KOPT-K1 (cell line): ENCODE results near the gene CRYGS.
"Not testable (repeated sequence)": the region's sequence is repeated elsewhere in the genome, so short reads cannot be mapped to it uniquely, and the experiment has no call there.

ENCODE experiments used
- H3K27ac ChIP-seq: fragments of 200-600 bp; sonication (generic); 2 replicates; pipeline ENCODE4 v1.5.1; 2016; ENCODE audit warnings: antibody characterized with exemption, mild to moderate bottlenecking, low read depth, low read length; ENCODE audit not compliant: poor library complexity, severe bottlenecking
- H3K36me3 ChIP-seq: fragments of 200-600 bp; sonication (generic); 2 replicates; pipeline ENCODE4 v1.5.1; 2017; ENCODE audit warnings: antibody characterized with exemption, mild to moderate bottlenecking, low read length, moderate library complexity; ENCODE audit not compliant: insufficient read depth
- H3K9me3 ChIP-seq: fragments of 200-600 bp; sonication (generic); 2 replicates; pipeline ENCODE4 v1.5.1; 2017; ENCODE audit warnings: antibody characterized with exemption, low read length, mild to moderate bottlenecking; ENCODE audit not compliant: insufficient read depth, poor library complexity, severe bottlenecking

Gene CRYGS

DNA sequence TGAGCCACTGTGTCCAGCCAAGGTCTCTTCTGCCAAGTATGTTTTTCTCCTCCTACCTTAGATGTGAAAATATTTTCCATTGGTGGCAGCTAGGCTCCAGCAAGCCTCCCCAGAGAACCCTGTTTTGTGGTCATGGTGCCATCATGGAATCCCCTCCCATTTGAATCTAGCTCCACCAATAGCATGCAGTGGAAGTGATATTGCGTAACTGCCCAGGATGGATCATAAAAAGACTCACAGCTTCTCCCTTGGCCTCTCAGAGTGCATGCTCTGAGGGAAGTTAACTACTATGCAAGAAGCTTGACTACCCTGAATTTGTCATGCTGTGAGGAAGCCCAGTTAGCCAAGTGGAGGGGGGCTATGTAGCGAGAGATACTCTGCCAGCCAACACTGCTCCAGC, 27.5 kb downstream of the CRYGS start:
- Histone ChIP-seq H3K9me3 (no peaks in the 10 kb centered on the region), H3K36me3 (no peaks in the 10 kb centered on the region), H3K27ac (no peak overlapping the region)

GRCh38 chr3:186515125-186515524, 29.1 kb downstream of the CRYGS start:
- no peaks in the 10 kb centered on the region for H3K9me3 ChIP-seq
- no peaks in the 10 kb centered on the region for H3K36me3 ChIP-seq
- H3K27ac ChIP-seq = peak overlapping the region; percentile 57

- H3K36me3 ChIP-seq = no peaks in the 10 kb centered on the region
- peak overlapping the region; percentile 57 for H3K27ac ChIP-seq
- H3K9me3 ChIP-seq = no peaks in the 10 kb centered on the region
These were observed 29.7 kb downstream of the CRYGS start for GRCh38 chr3:186514296-186515002.

DNA sequence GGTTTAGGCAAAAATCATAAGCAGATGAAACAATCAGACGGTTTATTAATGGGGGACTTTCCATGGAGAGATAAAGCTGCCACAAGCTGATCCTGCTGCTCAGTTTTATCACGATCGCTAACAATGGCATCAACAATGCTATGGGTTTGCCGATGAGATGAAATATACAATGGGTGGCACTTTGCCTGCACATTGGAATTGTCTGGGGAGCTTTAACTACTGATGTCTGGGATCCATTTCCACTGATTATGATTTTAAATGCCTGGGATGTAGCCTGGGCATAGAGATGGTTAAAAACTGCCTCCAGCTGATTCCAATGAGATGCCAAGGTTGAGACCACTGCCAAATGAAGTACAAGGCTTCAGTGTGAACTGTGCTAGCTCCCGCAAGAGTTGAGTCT, 30.8 kb downstream of the CRYGS start:
- H3K27ac ChIP-seq = no peak overlapping the region
- H3K36me3 ChIP-seq = no peaks in the 10 kb centered on the region
- H3K9me3 ChIP-seq = no peaks in the 10 kb centered on the region

GRCh38 chr3:186512570-186513302, 31.4 kb downstream of the CRYGS start:
- Histone ChIP-seq H3K27ac (no peak overlapping the region), H3K36me3 (no peaks in the 10 kb centered on the region), H3K9me3 (no peaks in the 10 kb centered on the region)

GRCh38 chr3:186511702-186512101, 32.5 kb downstream of the CRYGS start:
- Histone ChIP-seq H3K36me3 (no peaks in the 10 kb centered on the region), H3K9me3 (no peaks in the 10 kb centered on the region), H3K27ac (no peak overlapping the region)

- H3K36me3 ChIP-seq = no peaks in the 10 kb centered on the region
- no peak overlapping the region for H3K27ac ChIP-seq
- H3K9me3 ChIP-seq = no peaks in the 10 kb centered on the region
These were observed 32.9 kb downstream of the CRYGS start for GRCh38 chr3:186511245-186511644.

GRCh38 chr3:186510374-186511079, 33.7 kb downstream of the CRYGS start:
- H3K27ac ChIP-seq = no peak overlapping the region
- no peaks in the 10 kb centered on the region for H3K9me3 ChIP-seq

GRCh38 chr3:186509423-186509822, 34.8 kb downstream of the CRYGS start:
- Histone ChIP-seq H3K36me3 (no peaks in the 10 kb centered on the region), H3K9me3 (no peaks in the 10 kb centered on the region), H3K27ac (no peak overlapping the region)

More at GRCh38 chr3:186510374-186511079, 33.7 kb downstream of the CRYGS start:
- H3K36me3 ChIP-seq = no peaks in the 10 kb centered on the region

DNA sequence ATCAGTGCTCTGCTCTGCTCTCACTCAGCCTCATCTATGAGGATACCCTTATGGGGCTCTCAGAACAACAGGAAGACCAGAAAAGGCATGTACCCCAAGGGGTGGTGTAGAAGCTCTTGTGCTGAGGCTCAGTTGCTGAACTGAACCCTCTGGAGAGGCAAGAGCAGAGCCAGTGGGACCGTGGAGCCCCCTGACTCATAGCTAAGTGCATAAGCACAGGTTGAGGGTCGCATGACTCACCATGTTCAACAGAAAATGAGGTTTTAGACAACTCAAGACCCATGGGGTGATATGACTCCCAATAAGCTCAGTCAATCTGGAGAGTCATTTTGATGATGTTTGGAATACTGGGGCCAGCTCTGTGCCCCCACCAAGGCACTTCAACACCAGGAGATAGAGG, 37.3 kb downstream of the CRYGS start:
- Histone ChIP-seq H3K36me3 (no peaks in the 10 kb centered on the region), H3K9me3 (no peaks in the 10 kb centered on the region), H3K27ac (no peak overlapping the region)

DNA sequence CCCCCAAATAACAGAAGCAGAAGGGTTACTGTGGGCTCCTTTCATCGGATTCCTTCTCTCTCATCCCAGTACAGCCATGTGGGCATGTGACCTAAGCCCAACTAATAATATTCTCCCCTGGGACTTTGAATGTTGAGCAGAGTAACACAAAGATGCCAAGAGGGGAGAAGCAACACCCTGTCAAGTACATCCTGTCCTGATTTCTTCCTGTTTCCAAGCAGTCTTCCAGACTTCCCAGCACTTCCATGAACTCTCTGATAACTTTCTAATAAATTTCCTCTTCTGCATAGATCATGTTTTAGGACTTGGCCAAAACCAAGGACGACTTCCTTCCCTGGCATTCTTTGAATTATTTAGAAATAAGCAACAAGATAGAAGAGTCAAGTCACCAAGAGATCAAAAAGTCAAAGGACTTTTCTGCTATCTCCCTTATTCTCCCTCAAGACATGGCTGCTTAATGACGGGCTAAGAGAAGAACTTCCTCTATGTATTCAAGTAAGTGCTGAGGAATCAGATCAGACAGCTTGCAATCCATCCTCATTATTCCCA, 37.9 kb downstream of the CRYGS start:
- Histone ChIP-seq H3K9me3 (no peaks in the 10 kb centered on the region), H3K27ac (no peak overlapping the region), H3K36me3 (no peaks in the 10 kb centered on the region)

DNA sequence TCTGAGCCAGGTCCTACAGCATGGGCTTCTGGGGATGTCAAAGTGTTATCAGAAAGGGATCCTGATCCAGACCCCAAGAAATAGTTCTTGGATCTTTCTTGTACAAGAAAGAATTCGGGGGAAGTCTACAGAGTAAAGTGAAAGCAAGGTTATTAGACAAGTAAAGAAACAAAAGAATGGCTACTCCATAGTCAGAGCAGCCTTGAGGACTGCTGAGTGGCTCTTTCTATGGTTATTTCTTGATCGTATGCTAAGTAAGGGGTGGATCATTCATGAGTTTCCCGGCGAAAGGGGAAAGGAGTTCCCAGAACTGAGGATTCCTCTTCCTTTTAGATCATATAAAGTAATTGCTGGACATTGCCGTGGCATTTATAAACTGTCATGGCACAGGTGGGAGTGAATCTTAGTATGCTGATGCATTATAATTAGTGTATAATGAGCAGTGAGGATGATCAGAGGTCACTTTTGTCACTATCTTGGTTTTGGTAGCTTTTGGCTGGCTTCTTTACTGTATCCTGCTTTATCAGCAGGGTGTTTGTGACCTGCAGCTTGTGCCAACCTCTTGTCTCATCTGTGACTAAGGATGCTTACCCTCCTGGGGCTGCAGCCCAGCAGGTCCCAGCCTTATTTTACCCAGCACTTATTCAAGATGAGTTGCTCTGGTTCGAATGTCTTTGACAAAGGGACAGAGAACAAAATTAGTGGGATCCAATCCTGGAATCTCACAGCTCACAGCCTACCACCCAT, 41.0 kb downstream of the CRYGS start:
- Histone ChIP-seq H3K9me3 (no peaks in the 10 kb centered on the region), H3K36me3 (no peaks in the 10 kb centered on the region), H3K27ac (peak overlapping the region; percentile 26)

DNA sequence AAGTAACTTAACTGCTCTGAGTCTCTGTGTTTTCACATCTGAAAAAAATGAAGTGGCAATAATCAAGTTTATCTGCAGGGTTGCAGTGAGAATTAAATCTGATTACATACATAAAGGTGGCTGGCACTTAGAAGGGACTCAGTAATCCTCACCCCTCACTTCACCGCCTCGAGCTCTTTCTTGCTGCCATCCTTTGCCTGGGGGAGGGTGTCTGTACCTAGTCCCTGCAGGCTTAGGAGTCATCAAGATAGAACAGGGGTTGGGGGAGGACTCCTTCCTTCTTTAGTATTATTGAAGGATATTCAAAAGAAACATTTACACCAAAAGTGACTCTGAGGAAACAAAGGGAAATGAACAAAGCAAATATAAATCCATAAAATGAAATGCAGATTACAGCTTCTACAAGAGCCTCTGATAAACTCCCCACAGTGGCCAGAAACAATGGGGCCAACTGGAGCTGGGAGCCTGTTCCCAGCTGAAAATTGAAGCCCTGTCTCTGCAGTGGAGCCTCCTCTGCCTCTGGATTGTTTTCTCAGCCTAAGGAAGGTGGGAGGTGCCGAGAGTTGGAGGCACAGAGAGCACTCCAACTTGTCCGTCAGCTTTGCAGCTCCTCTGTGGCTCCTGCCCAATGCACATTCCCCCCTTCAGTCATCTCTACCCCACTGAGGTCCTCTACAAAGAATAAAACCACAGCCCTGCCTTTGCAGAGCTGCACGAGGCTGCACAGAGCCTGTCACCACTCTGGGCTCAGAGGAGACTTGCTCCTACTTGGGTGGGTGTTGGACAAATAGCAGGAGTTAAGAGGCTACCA, 41.8 kb downstream of the CRYGS start:
- H3K36me3 ChIP-seq = no peaks in the 10 kb centered on the region
- no peaks in the 10 kb centered on the region for H3K9me3 ChIP-seq
- H3K27ac ChIP-seq = peak overlapping the region; percentile 26

DNA sequence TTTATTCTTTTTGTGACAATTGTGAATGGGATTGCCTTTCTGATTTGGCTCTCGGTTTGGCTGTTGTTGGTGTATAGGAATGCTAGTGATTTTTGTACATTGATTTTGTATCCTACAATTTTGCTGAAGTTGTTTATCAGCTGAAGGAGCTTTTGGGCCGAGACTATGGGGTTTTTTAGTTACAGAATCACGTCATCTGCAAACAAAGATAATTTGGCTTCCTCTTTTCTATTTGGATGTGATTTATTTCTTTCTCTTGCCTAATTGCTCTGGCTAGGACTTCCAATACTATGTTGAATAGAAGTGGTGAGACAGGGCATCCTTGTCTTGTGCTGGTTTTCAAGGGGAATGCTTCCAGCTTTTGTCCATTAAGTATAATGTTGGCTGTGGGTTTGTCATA, 44.2 kb downstream of the CRYGS start:
- H3K36me3 ChIP-seq, H3K27ac ChIP-seq, H3K9me3 ChIP-seq: not testable (repeated sequence)
